HepG2 (cell line): ENCODE measurements around the gene ZMIZ2. TPM values are rescaled to one million over a fixed set of nuclear protein-coding genes. Genes with fewer than 3 reads are reported as not detected.

Source experiments
- ATAC-seq: fragments of 200-7000 bp; cut with Tn5 transposase; 3 replicates; pipeline ENCODE4 v1.9.1; 2020; ENCODE audit warnings: mild to moderate bottlenecking, moderate library complexity
- BruUV-seq: library from RNA; stranded (reverse); fragments of 400-500 nt; replicated peaks from 2 replicates; lab custom pipeline; 2021; lab: Mats Ljungman, UMichigan
- CTCF ChIA-PET: fragments of 300-600 bp; formaldehyde crosslinking; extraction: SDS; loops from one replicate; lab custom pipeline; 2021; ENCODE audit warnings: low total read pairs, inconsistent platforms, low intra/inter-chr PET ratio; lab: Yijun Ruan, JAX
- POLR2A ChIA-PET: fragments of 350-600 bp; sonication (Branson Sonifier 250); formaldehyde crosslinking; loops from one replicate; lab custom pipeline; 2020; ENCODE audit warnings: antibody characterized with exemption, inconsistent platforms; lab: Yijun Ruan, JAX
- DNase-seq: peaks from one replicate; pipeline ENCODE4 v3.0.0-alpha.2; 2015; ENCODE audit warnings: low spot score
- FAIRE-seq: peaks from 3 replicates; lab custom pipeline; 2011; peaks lifted over from hg19 to GRCh38; lab: Jason Lieb, UNC
- H2AFZ ChIP-seq: one replicate; pipeline ENCODE4 v1.6.1; 2011; ENCODE audit warnings: low read length, inconsistent platforms
- H3K27ac ChIP-seq: fragments of 300-600 bp; 3 replicates; pipeline ENCODE4 v1.8.0; 2011; ENCODE audit warnings: mixed run types, mild to moderate bottlenecking, mixed read lengths, low read length, inconsistent platforms; ENCODE audit not compliant: insufficient read depth; ENCODE audit errors: extremely low read length
- H3K27me3 ChIP-seq, 2 experiments: fragments of 200-600 bp in 1 of 2; 2 replicates in 1 of 2; 3 replicates in 1 of 2; pipeline versions ENCODE4 v1.6.0 to v1.8.0; 2011; ENCODE audit warnings: low read length in 2 of 2, mild to moderate bottlenecking in 2 of 2, moderate library complexity in 2 of 2, inconsistent platforms in 1 of 2; ENCODE audit not compliant: insufficient read depth in 2 of 2, control insufficient read depth in 1 of 2
- H3K36me3 ChIP-seq, 2 experiments: fragments of 200-600 bp in 1 of 2; replicated peaks in 1 of 2; 2 replicates in 1 of 2; 3 replicates in 1 of 2; pipeline versions ENCODE4 v1.5.1 to v1.8.0; 2011; ENCODE audit warnings: low read length in 2 of 2, inconsistent platforms in 1 of 2; ENCODE audit not compliant: insufficient read depth in 2 of 2, control insufficient read depth in 1 of 2
- H3K4me1 ChIP-seq: 2 replicates; pipeline ENCODE4 v1.5.1; 2012; ENCODE audit warnings: low read length, inconsistent platforms; ENCODE audit not compliant: insufficient read depth
- H3K4me2 ChIP-seq: 2 replicates; pipeline ENCODE4 v1.6.0; 2011; ENCODE audit warnings: low read depth, low read length, inconsistent platforms
- H3K4me3 ChIP-seq, 3 experiments: fragments of 200-600 bp in 1 of 3; sonication (generic), shearing (Covaris generic) in 1 of 3; replicated peaks in 1 of 3; 2 replicates each; pipeline ENCODE4 v1.5.1; 2011 to 2016; ENCODE audit warnings: low read length in 3 of 3, inconsistent platforms in 2 of 3, low read depth in 2 of 3, mild to moderate bottlenecking in 2 of 3, control low read depth in 1 of 3, mixed read lengths in 1 of 3; ENCODE audit not compliant: insufficient read depth in 1 of 3
- H3K79me2 ChIP-seq: one replicate; pipeline ENCODE4 v1.6.1; 2011; ENCODE audit warnings: low read length, inconsistent platforms; ENCODE audit not compliant: insufficient read depth
- H3K9ac ChIP-seq: 2 replicates; pipeline ENCODE4 v1.6.0; 2011; ENCODE audit warnings: mild to moderate bottlenecking, low read depth, low read length, inconsistent platforms; ENCODE audit not compliant: insufficient read depth
- H3K9me3 ChIP-seq: 2 replicates; pipeline ENCODE4 v1.5.1; 2012; ENCODE audit warnings: mild to moderate bottlenecking, low read length
- H4K20me1 ChIP-seq: 2 replicates; pipeline ENCODE4 v1.6.0; 2011; ENCODE audit warnings: inconsistent platforms, mild to moderate bottlenecking, low read length, moderate library complexity; ENCODE audit not compliant: insufficient read depth
- HNF1A ChIP-seq, 2 experiments: sonication (generic) in 1 of 2; formaldehyde crosslinking in 1 of 2; IDR thresholded peaks; 2 replicates each; pipeline versions ENCODE4 v1.4.0 to v1.6.1; 2016 to 2020; ENCODE audit warnings: borderline replicate concordance in 1 of 2, low read depth in 1 of 2, mild to moderate bottlenecking in 1 of 2, missing genetic modification reagents in 1 of 2
- PRPF4 ChIP-seq: fragments of 200-400 bp; formaldehyde crosslinking; IDR thresholded peaks from 2 replicates; pipeline ENCODE4 v1.6.1; 2016; ENCODE audit warnings: low read length, low read depth; ENCODE audit not compliant: poor library complexity, severe bottlenecking
- RXRA ChIP-seq: sonication (generic); formaldehyde crosslinking; IDR thresholded peaks from 2 replicates; pipeline ENCODE4 v1.5.1; 2020; ENCODE audit warnings: missing genetic modification reagents
- RXRB ChIP-seq: IDR thresholded peaks from 2 replicates; pipeline ENCODE4 v1.6.1; 2016; ENCODE audit warnings: borderline replicate concordance, missing genetic modification reagents, missing compliant biosample characterization
- ZBTB20 ChIP-seq: sonication (generic); formaldehyde crosslinking; IDR thresholded peaks from 2 replicates; pipeline ENCODE4 v1.8.1; 2023; ENCODE audit warnings: missing genetic modification reagents, low read depth, mild to moderate bottlenecking, borderline replicate concordance
- ZBTB37 ChIP-seq: sonication (generic); formaldehyde crosslinking; IDR thresholded peaks from 2 replicates; pipeline ENCODE4 v1.4.0; 2020; ENCODE audit warnings: mild to moderate bottlenecking, missing genetic modification reagents
- ZBTB8A ChIP-seq: sonication (generic); formaldehyde crosslinking; IDR thresholded peaks from 2 replicates; pipeline ENCODE4 v1.4.0; 2020; ENCODE audit warnings: mild to moderate bottlenecking, low read depth, missing genetic modification reagents, borderline replicate concordance
- ZEB1 ChIP-seq: IDR thresholded peaks from 2 replicates; pipeline ENCODE4 v1.6.1; 2012; ENCODE audit warnings: mild to moderate bottlenecking, low read depth, inconsistent platforms; ENCODE audit not compliant: insufficient replicate concordance
- ZNF124 ChIP-seq: sonication (generic); formaldehyde crosslinking; IDR thresholded peaks from 2 replicates; pipeline ENCODE4 v1.4.0; 2020; ENCODE audit warnings: missing genetic modification reagents
- ZNF678 ChIP-seq: sonication (generic); formaldehyde crosslinking; IDR thresholded peaks from 2 replicates; pipeline ENCODE4 v1.4.0; 2020; ENCODE audit warnings: mild to moderate bottlenecking, missing genetic modification reagents
- WGBS: methylation state at CpG from one replicate; pipeline ENCODE4 v1.1.6; 2017; ENCODE audit warnings: low lambda C conversion rate; 5-methylcytosine and 5-hydroxymethylcytosine counted together
- in situ Hi-C: cut with HindIII; loops from 2 replicates; pipeline ENCODE4 v1.10.0; 2017; ENCODE audit warnings: low pct_unique_long_range_greater_than_20kb; ENCODE audit not compliant: extremely low pct_ligation_motif_present
- intact Hi-C: fragments of 100-400 bp; cut with micrococcal nuclease; formaldehyde crosslinking; loops from one replicate; pipeline ENCODE4 v1.10.0; 2022; ENCODE audit not compliant: unreplicated experiment
- polyA plus RNA-seq, 8 experiments: library from polyadenylated mRNA; depleted of rRNA in 3 of 8; stranded (reverse) in 7 of 8; unstranded in 1 of 8; fragments of >200 nt; fragmentation: Illumina TruSeq in 4 of 8; extraction: Trizol in 4 of 8; gene quantifications; 2 replicates each; pipeline versions ENCODE4 v1.2.1 to v1.2.3, GENCODE V29; 2011 to 2016; ENCODE audit warnings: low read depth in 4 of 8, missing spikeins in 1 of 8, mixed read lengths in 1 of 8; ENCODE audit not compliant: insufficient read depth in 1 of 8
- total RNA-seq, 5 experiments: library from RNA; depleted of rRNA; stranded (reverse); fragments of >200 nt; fragmentation: Illumina TruSeq; extraction: Trizol; gene quantifications; 2 replicates each; pipeline ENCODE4 v1.2.3, GENCODE V29; 2016; ENCODE audit warnings: low read depth in 1 of 5
- TF ChIP-seq, protein P1 (sequence below), 2 experiments: sonication (generic) in 1 of 2; formaldehyde crosslinking in 1 of 2; IDR thresholded peaks; 2 replicates each; pipeline versions ENCODE4 v1.5.1 to v1.6.1; 2011 to 2020; ENCODE audit warnings: borderline replicate concordance in 1 of 2, low read depth in 1 of 2, low read length in 1 of 2, mild to moderate bottlenecking in 1 of 2, missing genetic modification reagents in 1 of 2, moderate library complexity in 1 of 2

The ZMIZ2 gene
- total and polyA plus RNA-seq, 2 of the 13 experiments (the other 11 are each of a cell fraction or from before 2014, with no cell fraction given), result 4.9 to 7.9 TPM

- TF ChIP-seq HNF1A (IDR thresholded peaks at IDR 0.05; ENCODE audit: low read depth) (no peak), HNF1A (CRISPR knock-in tag; IDR thresholded peaks at IDR 0.05; ENCODE audit: borderline replicate concordance) (no peak)
These were observed 20.7 kb upstream of the ZMIZ2 start (continued) for GRCh38 chr7:44727937-44728262.

DNA sequence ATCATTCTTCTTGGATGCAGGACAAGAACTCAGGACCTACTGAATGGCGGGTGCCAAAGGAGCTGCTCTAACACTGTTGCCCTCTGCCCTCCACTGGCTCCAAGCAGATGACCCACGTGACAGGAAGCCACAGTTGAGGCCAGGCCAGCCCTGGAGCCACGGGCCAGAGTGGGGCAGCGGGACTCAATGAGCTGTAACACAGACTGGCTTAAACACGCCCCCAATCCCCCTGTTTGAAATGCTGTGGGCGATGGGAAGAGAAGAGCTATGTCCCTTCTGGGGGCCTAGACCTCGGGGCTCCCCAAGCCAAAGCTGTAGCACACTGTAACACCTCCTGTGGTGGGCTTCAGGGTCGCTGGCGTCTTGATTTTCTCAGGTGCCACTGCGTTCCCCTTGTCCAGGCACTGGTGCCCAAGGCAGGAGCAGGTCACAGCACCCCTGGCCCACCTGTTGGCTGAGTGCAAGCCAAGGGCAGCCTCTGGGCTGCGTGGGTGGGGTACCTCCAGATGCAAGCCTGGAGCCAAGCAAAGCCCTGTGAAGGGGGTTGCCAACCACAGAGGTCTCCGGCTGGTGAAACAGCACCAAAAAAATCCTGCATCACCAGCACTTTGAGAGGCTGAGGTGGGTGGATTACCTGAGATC lies 18.6 kb upstream of the ZMIZ2 start:
- ATAC-seq (peak; percentile 87), FAIRE-seq (no peak), DNase-seq (no peak)
- no peak overlapping the region for H3K9ac ChIP-seq
- BruUV-seq, result no TSS peak
- H3K4me1 ChIP-seq, result peaks cover 26% of the 10 kb centered on the region
- H3K9me3 ChIP-seq, result no peaks in the 10 kb centered on the region
- POLR2A ChIA-PET, result interaction anchor here (0.9 to 1.0 kb wide), 2 partner anchors 19 to 68 kb away, joined by 3 read pairs; no protein-coding TSS in a partner anchor
- no peaks in the 10 kb centered on the region for H3K36me3 ChIP-seq
- no peaks in the 10 kb centered on the region for H4K20me1 ChIP-seq
- intact Hi-C loops, result no loop called here
- no peaks in the 10 kb centered on the region for H3K27me3 ChIP-seq
- no peaks in the 10 kb centered on the region for H3K79me2 ChIP-seq
- H2AFZ ChIP-seq, result no peak overlapping the region
- H3K4me3 ChIP-seq, result peak overlapping the region in 1 of 3 experiments; percentile 7; a peak in 1 of 6 replicates
- WGBS, result 53% methylated on average over 9 of the region's 12 CpGs
- in situ Hi-C loops, result no loop called here
- H3K27ac ChIP-seq, result no peak overlapping the region
- peak overlapping the region; percentile 33 for H3K4me2 ChIP-seq
- CTCF ChIA-PET, result no interaction called here
- no peak for TF ChIP-seq ZEB1
- no peak for TF ChIP-seq PRPF4
- TF ChIP-seq ZNF678 (CRISPR knock-in tag), result no peak
- no peak for TF ChIP-seq ZBTB8A
- TF ChIP-seq ZNF124 (CRISPR knock-in tag), result no peak
- no peak for TF ChIP-seq ZBTB20
- no peak for TF ChIP-seq ZBTB37
- TF ChIP-seq, protein P1, sequence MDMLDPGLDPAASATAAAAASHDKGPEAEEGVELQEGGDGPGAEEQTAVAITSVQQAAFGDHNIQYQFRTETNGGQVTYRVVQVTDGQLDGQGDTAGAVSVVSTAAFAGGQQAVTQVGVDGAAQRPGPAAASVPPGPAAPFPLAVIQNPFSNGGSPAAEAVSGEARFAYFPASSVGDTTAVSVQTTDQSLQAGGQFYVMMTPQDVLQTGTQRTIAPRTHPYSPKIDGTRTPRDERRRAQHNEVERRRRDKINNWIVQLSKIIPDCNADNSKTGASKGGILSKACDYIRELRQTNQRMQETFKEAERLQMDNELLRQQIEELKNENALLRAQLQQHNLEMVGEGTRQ (IDR thresholded peaks at IDR 0.05; ENCODE audit: low read depth, low read length), result peak; percentile 53
- TF ChIP-seq, protein P1 (CRISPR knock-in tag; IDR thresholded peaks at IDR 0.05; ENCODE audit: borderline replicate concordance), result peak; percentile 76; the same call in 1 of the 2 replicates
- TF ChIP-seq RXRB (CRISPR knock-in tag), result no peak
- no peak for TF ChIP-seq RXRA
